Anterior cingulate cortex (tissue), 58 donors: ENCODE results near the gene HOXA11.

Experiments
- DNase-seq, 58 donors: peaks; one replicate each; lab custom pipeline; 2025; lab: John Stamatoyannopoulos, UW

HOXA11 gene

DNA sequence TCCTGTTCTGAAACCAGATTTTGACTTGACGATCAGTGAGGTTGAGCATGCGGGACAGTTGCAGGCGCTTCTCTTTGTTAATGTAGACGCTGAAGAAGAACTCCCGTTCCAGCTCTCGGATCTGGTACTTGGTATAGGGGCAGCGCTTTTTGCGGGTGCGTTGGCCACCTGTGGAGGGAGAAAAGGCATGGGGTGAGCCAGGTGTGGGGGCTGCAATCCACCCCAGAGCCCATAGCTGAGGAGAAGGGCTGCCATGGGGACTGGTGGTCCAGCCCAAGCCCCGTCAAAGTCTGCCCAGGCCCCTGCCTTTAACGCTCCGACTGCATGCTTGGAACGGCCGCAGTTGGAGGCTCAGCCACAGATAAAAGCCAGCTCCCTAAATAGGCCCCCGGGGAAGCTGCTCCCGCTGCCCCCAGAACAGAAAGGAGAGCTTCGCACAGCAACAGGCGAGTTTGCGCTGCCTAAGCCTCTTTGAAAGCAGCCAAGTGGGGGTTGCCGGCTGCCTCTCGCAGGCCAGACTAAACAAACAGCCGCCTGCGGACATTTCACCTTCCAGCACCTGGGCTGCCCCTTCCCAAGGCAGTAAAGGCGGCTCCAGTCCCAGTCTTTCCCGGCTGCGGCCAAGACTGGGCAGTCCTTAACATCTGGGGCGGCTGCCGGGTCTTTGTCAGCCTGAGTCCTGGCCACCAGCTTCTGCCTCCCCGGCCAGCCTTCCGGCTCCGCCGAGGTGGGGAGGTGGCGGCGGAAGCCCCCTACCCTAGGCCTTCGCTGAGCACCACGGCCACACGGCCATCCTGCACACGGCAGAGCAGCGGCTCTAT, 2.0 kb downstream of the HOXA11 start:
- DNase-seq = no peak

DNA sequence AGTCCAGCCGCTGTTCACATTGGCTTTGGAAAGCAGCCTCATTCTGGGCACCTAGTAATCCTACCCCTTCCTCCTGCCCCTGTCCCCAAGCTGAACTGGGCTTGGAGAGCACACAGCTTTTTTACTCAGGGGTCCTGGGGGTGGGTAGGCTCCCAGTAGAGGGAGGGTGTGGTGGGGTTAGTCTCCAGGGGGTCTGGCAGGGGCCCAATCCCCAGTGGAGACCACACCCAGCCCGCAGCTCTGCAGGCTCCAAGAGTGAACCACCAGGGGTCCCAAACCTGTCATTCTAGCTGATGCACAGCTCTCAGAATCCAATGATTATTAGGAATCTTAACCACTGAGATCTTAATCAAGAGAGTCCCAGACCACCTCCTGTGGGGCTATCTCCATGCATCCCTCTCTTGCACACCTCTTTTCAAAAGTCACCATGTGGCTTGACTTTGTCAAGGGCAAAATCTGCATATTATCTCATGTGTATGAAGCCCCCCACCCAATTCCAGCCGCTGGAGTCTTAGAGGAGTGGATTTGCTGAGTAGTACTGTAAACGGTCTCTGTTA, 2.7 kb downstream of the HOXA11 start:
- no peak for DNase-seq

GRCh38 chr7:27181795-27182275, 3.2 kb downstream of the HOXA11 start:
- no peak for DNase-seq

GRCh38 chr7:27180431-27181420, 4.3 kb downstream of the HOXA11 start:
- no peak for DNase-seq

DNA sequence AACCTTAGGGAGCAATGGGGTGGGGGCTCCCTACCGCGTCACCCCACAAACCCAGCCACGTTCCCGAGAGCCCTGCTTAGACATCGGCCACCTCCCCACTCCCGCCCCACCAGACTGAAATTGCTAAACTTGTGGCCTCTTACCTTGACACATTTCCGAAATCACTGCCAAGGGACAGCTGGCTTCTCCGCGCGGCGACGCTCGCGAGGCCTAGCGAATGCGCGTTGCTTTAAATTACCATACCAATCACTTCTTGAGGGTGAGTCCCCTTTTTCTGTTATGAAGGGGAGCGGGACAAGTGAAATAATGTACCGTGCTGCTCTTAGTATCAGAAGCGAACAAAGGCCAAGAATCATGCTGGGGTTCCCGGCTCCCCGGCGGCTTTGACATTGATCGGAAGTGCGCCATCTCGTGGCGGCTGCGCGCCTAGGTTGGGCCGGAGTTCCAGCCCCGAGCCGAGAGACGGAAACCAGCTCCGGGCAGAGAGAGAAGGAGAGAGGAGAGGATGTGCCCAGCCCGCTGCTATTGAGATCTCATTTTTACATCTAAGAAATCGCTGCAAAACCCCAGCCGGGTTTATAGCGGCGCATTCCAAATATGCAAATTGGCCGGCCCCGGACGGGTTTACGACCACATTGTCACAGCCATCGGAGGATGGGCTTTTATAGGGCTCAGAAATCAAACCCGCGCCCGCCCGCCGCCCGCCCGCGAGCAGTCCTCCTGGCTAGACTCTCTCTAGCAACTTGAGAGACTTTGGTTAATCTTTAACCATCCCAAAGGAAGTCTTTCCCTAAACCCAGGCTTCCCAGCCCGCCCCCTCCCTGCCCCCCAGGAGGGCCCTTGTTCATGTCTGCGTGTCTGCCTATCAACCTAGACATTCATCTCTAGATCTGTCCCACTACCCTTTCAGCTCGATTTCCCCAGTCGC, 5.3 kb downstream of the HOXA11 start:
- peak in 3 of 58 donors; percentile 2 to 10 (median 9) for DNase-seq

- no peak for DNase-seq
Measured at GRCh38 chr7:27179030-27179429, 6.0 kb downstream of the HOXA11 start.

GRCh38 chr7:27178366-27178765, 6.7 kb downstream of the HOXA11 start:
- DNase-seq = no peak

- no peak for DNase-seq
Measured at GRCh38 chr7:27177795-27178320, 7.2 kb downstream of the HOXA11 start.

GRCh38 chr7:27176962-27177794, 7.9 kb downstream of the HOXA11 start:
- no peak for DNase-seq

GRCh38 chr7:27176524-27176845, 8.5 kb downstream of the HOXA11 start:
- no peak for DNase-seq

DNA sequence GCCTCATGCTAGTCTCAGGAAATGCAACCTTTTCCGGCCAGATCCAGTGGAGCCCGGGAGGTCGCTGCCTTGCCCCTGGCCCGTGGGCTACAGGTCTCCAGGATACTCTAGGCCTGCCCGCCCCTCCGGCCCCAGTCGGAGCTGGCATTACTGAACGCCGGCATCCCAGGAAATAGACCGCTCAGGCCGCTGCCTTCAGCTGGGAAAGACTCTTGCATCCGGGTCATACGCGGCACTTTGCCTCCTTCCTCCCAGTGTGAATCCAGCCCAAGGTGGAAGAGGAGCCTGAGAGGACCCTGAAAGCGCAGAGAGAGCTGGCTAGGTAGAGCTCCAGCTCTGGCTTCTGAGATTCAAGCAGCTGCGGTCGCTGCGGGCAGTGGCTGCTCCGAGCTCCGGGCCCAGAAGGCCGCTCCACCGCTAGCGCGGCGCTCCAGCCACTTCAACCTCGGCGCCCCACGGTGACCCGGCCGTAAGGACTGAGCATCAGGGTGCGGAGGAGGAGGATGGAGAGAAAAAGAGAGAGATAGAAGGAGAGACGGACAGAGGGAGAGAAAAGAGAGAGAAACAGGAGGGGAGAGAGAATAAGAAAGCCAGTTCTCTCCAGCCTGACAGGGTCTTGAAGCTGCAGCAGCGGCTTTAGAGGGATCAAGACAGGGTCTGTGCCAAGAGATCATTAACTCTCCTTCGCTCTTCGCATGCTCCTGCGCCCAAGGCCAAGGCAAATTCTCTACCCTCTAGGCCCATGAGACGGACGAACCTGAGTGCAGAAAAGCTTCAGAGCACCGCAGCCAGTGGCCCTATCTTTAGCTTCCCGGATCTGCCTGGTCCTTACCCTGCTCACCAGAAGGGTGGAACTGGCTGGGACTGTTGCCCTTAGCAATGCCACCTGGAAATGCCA, 9.2 kb downstream of the HOXA11 start:
- no peak for DNase-seq

DNA sequence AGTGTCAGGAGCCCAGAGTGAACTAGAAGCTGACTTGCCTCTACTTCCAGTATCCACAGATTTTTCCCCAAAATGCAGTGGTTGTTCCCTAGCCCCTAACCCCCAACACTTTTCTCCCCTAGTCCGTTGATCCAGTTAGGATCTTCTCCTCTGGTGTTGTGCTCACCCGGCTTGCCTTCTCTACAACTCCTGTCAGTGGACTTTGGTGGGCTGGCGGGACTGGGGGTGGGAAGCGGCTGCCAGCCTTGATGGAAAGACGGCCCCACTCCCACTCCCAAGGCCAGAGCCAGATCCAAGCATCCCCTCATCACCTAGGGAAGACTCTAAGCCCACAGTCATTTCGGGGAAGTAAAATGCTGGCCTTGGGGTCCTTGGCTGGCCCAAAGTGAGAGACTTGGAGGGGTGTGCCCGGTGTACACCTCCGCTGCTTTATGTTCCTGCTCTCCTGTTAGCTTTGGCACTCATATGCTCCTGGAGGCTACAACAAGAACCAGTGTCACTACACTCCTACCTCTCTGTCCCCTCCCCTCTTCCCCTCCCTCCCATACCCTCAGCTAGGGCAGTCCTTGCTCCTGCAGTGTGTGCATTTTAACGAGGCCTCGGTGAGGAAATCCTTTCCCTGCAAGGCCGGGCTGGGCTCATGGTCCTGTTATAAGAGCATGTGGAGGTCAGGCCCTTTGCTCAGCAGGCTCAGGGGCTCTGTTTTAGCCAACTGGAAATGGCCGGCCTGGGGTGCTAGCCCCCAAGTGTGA, 10.0 kb downstream of the HOXA11 start:
- DNase-seq = no peak

- no peak for DNase-seq
Measured at GRCh38 chr7:27173956-27174873, 10.8 kb downstream of the HOXA11 start, which contains the start of gene HOXA10. Gene HOXA10 (minus strand): TSS chr7:27174320. CDS start chr7:27174306, 14 bp downstream.

- DNase-seq = no peak
Measured at GRCh38 chr7:27173511-27173955, 11.5 kb downstream of the HOXA11 start.

- DNase-seq = no peak
Measured at GRCh38 chr7:27172823-27173510, 12.1 kb downstream of the HOXA11 start.
